Colonic mucosa (tissue), 4 donors: ENCODE results near the gene COMT. TPM values are rescaled to one million over a fixed set of nuclear protein-coding genes. Genes with fewer than 3 reads are reported as not detected.

Experiments used
- DNase-seq: peaks from one replicate; pipeline ENCODE4 v3.0.0-alpha.2; 2020
- H3K27ac ChIP-seq: fragments of 200-600 bp; one replicate; pipeline ENCODE4 v1.8.0; 2021
- H3K27me3 ChIP-seq: fragments of 200-600 bp; one replicate; pipeline ENCODE4 v1.8.0; 2021
- H3K36me3 ChIP-seq: fragments of 200-600 bp; one replicate; pipeline ENCODE4 v1.8.0; 2021
- H3K4me1 ChIP-seq: fragments of 200-600 bp; one replicate; pipeline ENCODE4 v1.8.0; 2021; ENCODE audit warnings: mild to moderate bottlenecking
- H3K4me3 ChIP-seq: fragments of 200-600 bp; one replicate; pipeline ENCODE4 v1.8.0; 2021
- H3K9ac ChIP-seq, 2 donors: one replicate each; pipeline ENCODE4 v1.7.0; 2013; ENCODE audit warnings: control low read depth in 2 of 2, low read depth in 2 of 2, low read length in 2 of 2
- H3K9me3 ChIP-seq: fragments of 200-600 bp; one replicate; pipeline ENCODE4 v1.8.0; 2021
- intact Hi-C: fragments of 100-400 bp; cut with DNase I; formaldehyde crosslinking; loops from one replicate; pipeline ENCODE4 v1.14.1; 2022
- total RNA-seq, 2 donors: library from RNA; stranded (reverse); fragmentation: NEBNext Ultra II Directional in 1 of 2; extraction: Animal tissue kit (Norgen Biotek cat#: 25700) in 1 of 2; gene quantifications; one replicate each; pipeline ENCODE4 v1.2.1, GENCODE V29; 2021
- TF ChIP-seq, protein P1 (sequence below): fragments of 200-600 bp; IDR thresholded peaks from one replicate; pipeline ENCODE4 v1.8.0; 2022; ENCODE audit warnings: antibody characterized with exemption, mild to moderate bottlenecking
- donor health status: healthy.
- donor health status: DM: no; HTN: no; CAD: no.
- donor health status: DM: no; HTN: no; CAD: no.

COMT gene
- total RNA-seq, 2 donors from 2014 or later: 70.0 to 125 TPM

DNA sequence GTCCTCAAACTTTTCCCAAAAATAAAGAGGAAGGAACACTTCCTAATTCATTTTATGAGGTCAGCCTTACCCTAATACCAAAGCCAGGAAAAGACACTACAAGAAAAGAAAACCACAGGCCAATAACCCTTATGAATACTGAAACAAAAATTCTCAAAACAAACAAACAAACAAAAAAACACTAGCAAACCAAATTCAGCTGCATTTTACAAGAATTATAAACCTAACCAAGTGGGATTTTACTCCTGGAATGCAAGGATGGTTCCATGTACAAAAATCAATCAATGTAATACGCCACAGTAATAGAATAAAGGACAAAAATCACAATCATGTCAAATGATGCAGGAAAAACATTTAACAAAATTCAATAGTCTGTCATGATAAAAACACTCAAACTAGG, 61.7 kb downstream of the COMT start:
- DNase-seq: no peak
- TF ChIP-seq, protein P1, sequence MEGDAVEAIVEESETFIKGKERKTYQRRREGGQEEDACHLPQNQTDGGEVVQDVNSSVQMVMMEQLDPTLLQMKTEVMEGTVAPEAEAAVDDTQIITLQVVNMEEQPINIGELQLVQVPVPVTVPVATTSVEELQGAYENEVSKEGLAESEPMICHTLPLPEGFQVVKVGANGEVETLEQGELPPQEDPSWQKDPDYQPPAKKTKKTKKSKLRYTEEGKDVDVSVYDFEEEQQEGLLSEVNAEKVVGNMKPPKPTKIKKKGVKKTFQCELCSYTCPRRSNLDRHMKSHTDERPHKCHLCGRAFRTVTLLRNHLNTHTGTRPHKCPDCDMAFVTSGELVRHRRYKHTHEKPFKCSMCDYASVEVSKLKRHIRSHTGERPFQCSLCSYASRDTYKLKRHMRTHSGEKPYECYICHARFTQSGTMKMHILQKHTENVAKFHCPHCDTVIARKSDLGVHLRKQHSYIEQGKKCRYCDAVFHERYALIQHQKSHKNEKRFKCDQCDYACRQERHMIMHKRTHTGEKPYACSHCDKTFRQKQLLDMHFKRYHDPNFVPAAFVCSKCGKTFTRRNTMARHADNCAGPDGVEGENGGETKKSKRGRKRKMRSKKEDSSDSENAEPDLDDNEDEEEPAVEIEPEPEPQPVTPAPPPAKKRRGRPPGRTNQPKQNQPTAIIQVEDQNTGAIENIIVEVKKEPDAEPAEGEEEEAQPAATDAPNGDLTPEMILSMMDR: no peak
- Histone ChIP-seq H3K36me3 (no peaks in the 10 kb centered on the region), H3K4me1 (no peaks in the 10 kb centered on the region), H3K27ac (no peak overlapping the region), H3K9me3 (no peaks in the 10 kb centered on the region), H3K9ac (no peak overlapping the region), H3K27me3 (no peaks in the 10 kb centered on the region), H3K4me3 (no peak overlapping the region)
- intact Hi-C loops: no loop called here

DNA sequence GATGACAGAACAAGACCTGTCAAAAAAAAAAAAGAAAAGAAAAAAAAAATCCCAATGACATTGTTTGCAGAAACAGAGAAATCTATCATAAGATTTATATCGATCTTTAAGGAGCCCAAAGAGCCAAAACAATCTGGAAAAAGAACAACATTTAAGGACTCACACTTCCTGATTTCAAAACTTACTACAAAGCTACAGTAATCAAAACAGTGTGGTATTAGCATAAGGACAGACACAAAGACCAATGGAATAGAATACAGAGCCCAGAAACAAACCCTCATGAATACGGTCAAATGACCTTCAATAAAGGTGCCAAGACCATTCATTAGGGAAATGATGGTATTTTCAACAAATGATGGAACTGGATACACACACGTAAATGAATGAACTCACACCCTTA, 62.9 kb downstream of the COMT start:
- Histone ChIP-seq H3K9ac (no peak overlapping the region), H3K9me3 (no peaks in the 10 kb centered on the region), H3K27ac (no peak overlapping the region), H3K4me1 (no peaks in the 10 kb centered on the region), H3K27me3 (no peaks in the 10 kb centered on the region), H3K36me3 (no peaks in the 10 kb centered on the region), H3K4me3 (no peak overlapping the region)
- no peak for DNase-seq
- intact Hi-C loops: no loop called here
- TF ChIP-seq, protein P1: no peak

DNA sequence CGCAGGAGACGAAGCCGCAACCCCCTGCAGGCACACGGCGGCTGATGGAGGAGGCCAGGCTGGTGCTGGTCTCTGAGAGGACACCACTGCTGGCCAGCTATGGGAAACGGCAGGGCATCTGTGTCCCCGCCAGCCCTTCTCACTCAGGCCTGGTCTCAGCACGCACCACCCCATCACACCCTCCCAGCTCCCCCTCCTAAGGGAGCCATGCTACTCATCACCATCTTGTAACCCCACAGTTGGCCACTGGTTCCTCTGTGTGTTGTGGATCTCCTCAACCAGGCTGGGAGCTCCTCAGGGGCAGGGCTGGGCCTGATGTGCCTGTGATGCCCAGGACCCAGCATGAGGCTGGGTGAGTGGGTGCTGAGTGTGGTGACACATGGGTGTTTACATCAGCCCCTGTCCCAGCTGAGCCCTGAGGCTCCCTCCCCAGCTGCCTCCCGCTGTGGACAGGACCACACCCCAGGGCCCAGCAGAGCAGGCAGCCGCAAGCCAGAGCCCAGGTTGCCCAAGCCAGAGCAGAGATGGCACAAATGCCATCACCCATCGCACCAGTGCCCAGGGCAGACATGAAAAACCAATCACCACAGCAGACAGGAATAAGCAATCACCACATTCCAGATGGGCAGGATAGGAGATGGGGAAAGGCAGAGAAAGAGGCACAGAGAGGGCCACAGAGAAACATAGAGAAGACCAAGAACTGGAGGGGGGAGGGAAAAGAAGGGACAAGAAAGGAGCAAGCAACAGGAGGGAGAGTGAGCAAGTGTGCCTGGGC, 66.8 kb downstream of the COMT start:
- intact Hi-C loops: no loop called here
- no peak overlapping the region for H3K4me3 ChIP-seq
- no peak for DNase-seq

DNA sequence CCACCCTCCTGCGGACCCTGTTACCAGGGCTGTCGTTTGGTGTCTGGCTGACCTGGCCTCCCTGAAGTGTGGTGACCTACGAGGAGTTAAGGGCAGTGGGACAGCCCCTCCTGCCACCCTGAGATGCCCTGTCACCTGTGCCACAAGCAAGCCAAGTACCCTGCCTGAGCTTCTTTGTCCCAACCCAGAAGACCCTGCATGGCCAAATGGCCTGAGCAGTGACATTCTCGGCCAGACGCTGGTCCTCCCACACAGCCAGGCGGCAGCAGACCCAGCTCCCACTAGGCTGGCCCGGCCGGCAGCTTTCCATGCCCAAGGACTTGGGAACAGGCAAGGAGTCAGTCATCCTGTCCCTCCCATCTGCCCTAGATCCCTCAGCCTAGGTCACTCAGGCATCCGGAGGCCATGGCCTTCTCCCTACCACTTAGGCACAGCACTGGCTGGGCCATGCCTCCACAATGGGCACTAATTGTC, 67.5 kb downstream of the COMT start:
- Histone ChIP-seq H3K9ac (no peak overlapping the region), H3K27me3 (no peaks in the 10 kb centered on the region), H3K27ac (no peak overlapping the region), H3K4me1 (no peaks in the 10 kb centered on the region), H3K9me3 (no peaks in the 10 kb centered on the region), H3K4me3 (no peak overlapping the region), H3K36me3 (no peaks in the 10 kb centered on the region)
- TF ChIP-seq, protein P1: no peak
- no peak for DNase-seq
- intact Hi-C loops: no loop called here

More for the DNA sequence above, 66.8 kb downstream of the COMT start:
- H3K4me1 ChIP-seq: no peaks in the 10 kb centered on the region
- H3K27ac ChIP-seq: no peak overlapping the region
- H3K9me3 ChIP-seq: no peaks in the 10 kb centered on the region
- TF ChIP-seq, protein P1: no peak
- no peaks in the 10 kb centered on the region for H3K36me3 ChIP-seq
- H3K27me3 ChIP-seq: no peaks in the 10 kb centered on the region
- no peak overlapping the region for H3K9ac ChIP-seq

DNA sequence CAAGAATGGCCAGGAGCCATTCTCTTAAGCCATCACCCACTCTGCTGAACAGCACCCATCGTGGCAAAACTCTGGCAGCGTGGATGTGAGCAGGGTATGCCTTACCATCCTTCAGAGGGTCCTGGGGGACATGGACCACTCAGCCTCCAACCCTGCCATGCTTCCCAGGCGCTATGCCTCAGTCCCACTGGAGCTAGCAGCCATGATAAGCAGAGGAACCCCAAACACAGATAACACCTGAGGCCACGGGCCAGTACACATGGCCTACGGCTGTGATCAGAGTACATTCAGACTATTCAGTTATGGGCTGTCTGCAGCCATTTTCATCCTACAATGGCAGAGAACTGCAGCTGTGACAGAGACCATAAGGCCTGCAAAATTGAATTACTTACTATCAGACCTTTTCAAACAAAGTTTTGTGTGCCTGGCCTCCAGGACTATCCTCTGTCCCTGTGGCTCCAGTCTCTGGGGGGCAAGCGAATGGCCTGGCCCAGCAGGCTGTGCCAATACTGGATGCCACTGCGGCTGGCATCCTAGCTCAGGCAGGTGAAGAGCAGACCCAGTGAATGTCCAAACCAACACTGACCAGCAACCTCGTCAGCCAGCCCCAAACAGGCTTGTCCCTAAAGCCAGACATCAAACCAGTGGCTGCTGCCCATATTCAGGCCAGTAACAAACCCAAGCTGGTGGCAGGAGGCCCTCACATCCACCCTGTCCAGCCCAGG, 68.2 kb downstream of the COMT start:
- Histone ChIP-seq H3K9me3 (no peaks in the 10 kb centered on the region), H3K4me3 (no peak overlapping the region), H3K27ac (no peak overlapping the region), H3K9ac (no peak overlapping the region), H3K27me3 (no peaks in the 10 kb centered on the region), H3K4me1 (no peaks in the 10 kb centered on the region), H3K36me3 (no peaks in the 10 kb centered on the region)
- intact Hi-C loops: no loop called here
- TF ChIP-seq, protein P1: no peak
- DNase-seq: no peak
